Right kidney (tissue), 1 donor: Measurements from ENCODE around the gene GPR107.
A peak's percentile ranks its signal among the peaks of the same experiment; 100 is the strongest.

Source experiments
- DNase-seq: peaks from one replicate; pipeline ENCODE4 v3.0.0-alpha.2; 2016

GPR107 gene

DNA sequence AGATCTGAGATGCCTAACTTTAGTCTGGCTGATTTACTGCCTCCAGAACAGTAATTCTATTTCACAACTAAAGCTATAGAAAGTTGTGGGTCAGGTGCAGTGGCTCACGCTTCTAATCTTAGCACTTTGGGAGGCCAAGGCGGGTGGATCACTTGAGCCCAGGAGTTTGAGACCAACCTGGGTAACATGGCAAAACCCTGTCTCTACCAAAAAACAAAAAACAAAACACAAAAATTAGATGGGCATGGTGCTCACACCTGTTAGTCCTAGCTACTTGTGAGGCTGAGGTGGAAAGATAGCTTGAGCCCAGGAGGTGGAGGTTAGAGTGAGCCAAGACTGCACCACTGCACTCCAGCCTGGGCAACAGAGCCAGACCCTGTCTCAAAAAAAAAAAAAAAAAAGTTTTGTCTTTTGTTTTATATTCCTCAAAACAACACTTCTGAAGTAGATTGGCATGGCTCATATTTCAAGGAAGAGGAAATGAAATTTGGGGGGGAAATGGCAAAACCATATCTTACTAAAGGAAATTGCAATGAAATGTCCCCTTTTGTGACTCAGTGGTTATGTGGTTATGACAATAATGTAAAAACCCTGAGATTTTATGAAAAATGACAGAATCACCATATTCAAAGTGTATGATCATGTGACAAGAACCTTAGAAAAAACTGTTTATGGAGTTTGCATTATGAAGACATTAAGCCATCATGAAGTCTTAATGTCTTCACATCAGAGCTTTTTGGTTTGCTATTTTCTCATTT lies 26.9 kb upstream of the GPR107 start:
- DNase-seq = no peak

DNA sequence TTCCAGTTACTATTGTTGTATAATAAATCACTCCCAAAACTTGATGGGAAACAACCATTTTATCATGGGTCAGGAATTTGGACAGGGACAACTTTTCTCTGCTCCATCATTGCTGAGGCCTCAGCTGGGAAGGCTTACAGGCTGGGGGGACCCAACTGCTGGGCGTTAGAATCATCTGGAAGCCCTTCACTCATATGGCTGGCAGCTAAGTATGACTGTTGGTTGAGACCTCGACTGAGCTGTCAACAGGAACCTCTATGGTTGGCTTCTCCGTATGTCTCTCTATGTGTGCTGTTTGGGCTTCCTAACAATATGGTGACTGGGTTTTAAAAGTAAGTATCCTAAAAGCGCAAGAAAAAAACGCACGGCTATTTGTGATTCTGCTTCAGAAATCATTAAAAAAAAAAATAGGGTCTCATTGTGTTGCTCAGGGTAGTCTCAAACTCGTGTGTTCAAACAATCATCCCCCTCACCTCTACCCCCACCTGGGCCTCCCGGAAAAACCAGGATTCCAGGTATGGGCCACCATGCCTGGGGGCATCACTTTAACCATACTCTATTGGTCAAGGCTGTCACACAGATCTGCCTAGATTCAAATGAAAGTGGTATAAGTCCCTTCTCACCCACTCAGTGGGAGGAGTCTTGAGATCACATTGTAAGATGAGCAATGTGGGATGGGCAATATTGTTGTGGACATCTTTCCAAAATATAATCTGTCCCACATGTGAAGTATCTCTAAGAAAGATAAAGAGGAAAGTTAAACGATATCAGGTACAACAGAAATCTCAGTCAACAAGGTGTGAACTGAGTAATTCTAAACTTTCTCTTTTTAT lies 26.0 kb upstream of the GPR107 start:
- no peak for DNase-seq

DNA sequence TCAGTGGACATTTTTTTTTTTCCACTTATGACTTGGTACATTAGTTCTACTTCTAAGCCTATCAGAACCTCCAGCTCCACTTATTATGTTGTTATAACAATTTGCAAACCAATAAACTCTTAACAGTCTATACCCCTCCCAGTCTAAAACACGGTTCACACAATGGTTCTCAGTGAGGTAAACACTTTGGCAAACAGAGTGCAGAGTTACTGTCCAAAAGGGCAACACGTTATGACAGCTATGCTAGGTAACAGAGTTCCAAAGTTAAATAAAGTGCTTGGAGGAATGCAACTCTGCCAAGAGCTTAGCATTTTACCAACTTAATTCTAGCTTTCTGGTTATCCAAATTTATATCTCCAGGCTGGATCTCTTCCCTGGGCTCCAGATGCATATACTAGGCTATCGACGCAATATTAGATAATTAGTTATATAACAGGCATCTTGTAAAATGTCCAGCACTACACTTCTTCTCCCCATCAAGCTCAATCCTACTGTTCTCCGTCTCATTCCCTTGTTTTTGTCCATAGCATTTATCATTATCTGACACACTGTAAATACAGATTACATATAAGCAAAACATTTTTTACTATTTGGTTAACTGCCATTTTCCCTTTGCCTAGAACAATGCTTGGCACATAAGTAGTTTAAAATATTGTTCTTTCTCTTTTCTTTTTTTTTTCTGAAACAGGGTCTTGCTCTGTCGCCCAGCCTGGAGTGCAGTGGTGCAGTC lies 25.0 kb upstream of the GPR107 start:
- DNase-seq = no peak

DNA sequence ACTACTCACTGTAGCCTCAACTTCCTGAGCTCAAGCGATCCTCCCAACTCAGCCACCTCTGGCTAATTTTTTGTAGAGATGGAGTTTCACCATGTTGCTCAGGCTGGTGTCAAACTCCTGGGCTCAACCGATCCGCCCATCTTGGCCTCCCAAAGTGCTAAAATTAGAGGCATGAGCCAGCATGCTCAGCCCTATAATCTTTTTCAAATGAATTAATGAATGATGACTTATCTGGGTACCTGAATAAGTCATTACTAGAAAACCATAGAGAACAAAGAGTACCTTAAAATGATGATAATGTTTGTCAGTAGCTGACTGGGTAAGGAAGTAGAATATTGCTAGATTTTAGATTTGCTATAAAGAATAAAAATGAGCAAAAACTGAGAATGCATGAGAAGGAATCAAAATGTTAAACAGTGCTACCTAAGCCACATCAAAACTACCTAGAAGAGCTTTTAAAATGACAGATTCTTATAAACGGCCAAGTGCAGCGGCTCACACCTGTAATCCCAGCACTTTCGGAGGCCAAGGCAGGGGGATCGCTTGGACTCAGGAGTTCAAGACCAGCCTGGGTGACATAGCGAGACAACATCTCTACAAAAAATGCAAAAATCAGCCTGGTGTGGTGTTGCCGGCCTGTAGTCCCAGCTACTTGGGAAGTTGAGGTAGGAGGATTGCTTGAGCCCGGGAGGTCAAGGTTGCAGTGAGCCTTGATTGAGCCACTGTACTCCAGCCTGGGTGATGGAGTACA lies 24.3 kb upstream of the GPR107 start:
- no peak for DNase-seq

DNA sequence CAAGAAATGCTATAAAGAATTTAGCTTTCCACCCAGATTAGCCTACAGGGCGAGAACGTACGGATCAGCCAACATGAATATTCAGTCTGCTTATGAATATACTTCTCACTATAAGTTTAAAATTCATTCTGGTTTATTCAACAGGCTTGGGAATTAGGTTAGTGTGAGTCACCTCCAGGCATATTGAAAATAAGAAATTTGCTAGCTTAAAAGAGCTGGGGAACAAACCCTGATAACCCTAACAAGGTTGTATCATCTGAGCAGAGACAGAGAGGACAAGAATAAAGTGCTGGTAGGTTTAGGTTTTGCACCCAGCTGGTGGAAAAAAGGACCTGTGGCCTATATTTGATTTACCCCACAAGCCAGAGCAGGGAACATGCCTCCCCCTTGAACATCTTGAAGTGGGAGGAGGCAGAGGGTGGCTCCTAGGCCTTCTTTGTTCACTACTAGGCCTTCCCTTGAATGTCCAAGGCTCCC lies 23.0 kb upstream of the GPR107 start:
- no peak for DNase-seq

DNA sequence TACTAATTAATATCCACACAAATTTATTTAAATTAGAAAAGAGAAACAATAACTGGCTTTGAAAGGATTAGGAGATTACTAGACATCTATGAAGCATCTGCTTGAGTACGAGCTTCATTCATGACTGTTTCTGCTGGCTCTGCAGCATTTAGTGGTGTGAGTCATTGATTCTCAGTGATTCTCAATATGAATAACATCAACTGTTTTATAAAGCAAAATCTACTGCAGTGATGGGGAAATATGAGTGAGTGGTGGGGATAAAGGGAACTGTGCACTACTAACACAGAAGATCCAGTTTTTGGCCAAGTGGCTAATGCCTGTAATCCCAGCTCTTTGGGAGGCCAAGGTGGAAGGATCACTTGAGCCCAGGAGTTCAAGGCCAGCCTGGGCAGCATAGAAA lies 19.1 kb upstream of the GPR107 start:
- DNase-seq = no peak

DNA sequence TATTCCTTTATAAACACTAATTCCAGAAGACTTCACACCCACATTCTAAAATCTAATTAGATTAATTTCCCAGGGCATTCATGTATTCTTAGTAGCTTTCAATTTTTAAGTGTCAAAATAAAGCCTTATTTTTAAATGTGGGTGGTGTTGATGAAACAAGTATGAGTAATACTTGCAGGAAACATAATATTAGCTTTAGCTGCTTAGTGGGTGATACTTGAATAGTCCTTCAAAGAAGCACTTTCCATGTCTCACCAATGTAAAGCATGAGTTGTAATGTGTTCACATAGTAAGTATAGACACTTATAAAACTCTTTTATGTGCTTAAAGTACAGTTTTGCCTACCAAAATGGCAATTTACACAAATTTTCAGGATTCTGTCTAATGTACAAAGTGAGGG lies 17.6 kb upstream of the GPR107 start:
- DNase-seq = no peak

DNA sequence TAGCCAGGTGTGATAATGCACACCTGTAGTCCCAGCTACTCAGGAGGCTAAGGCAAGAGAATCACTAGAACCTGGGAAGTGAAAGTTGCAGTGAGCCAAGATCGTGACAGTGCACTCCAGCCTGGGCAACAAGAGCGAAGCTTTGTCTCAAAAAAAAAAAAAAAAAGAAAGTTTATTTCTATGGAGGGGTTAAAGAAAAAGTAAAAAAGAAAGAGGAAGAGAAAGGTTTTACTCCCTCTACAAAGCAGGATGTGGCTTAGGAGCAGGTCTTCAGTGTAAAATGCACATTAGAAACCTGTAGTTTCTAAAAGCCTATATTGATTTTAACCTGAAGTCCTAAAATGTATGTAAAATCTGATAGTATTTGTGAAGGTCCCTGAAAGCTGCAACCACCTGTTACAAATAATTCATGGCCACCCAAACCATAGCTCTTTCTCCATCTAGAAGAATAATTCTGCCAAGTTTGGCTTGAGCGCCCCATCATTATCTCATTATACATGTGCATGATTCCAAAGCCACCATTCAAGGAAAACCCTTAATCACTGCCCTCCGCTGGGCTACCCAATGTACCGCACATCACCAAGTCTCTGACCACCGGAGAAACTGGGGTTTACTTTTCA lies 14.1 kb upstream of the GPR107 start:
- no peak for DNase-seq

DNA sequence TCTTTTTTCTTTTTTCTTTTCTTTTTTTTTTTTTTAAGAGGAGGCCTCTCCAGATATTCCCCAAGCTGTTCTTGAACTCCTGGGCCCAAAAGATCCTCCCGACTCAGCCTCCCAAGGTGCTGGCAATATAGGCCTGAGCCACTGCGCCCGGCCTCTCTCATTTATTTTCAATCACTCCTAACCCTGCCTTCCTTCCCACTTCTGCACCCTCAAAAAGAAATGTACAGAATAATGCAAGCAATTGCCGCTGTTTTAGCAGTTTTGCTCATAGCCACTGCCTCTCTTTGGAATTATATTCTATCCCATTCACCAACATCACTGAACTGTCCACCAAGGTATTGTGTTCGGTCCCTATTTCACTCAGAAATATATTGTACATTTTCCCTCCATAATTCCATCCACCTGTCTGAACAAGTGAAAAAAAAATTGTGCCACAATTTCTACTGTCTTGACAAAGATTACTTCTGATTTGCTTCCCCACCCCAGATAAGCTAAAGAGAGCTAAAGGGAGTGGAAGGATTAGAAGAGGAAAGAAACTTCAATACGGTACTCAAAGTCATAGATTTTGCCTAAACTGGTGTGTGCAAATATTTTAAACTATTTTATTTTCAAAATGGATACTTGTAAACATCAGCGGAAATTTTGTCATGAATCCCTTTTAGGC lies 12.6 kb upstream of the GPR107 start:
- DNase-seq = no peak

DNA sequence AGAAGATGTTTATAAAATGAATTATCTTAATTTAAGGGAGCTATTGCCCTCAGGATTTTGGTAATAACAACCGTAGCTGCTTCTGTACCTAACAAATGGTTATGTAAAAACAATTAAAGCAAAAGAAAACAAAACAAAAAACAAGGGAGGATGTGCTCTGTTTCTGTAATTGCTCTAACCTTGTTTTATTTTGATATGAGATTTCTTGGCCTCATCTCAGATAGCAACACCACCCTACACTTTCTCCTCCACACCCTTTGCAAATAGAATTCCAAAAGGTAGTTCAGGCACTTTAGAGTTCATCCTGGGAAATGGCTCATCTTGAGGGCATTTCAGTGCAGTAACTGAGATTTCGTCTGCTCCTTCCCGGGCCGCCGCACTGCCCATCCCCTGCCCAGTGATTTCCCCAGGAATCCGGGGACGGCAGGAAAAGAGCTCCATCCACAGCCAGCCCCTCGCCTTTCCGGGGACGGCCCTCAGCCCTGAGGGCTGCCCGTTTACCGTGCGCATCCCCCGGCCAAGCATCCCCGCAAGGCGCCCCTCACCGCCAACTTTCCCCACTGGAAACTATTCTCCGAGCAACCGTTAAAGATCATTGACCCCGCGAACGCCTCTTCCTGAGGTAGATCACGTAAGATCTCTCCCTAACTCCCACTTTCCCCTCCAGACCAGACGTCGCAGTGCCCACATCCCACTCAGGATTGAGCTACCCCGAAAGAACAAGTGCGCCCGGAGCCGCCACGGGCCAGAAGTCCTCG lies 11.9 kb upstream of the GPR107 start:
- peak; percentile 71 for DNase-seq

DNA sequence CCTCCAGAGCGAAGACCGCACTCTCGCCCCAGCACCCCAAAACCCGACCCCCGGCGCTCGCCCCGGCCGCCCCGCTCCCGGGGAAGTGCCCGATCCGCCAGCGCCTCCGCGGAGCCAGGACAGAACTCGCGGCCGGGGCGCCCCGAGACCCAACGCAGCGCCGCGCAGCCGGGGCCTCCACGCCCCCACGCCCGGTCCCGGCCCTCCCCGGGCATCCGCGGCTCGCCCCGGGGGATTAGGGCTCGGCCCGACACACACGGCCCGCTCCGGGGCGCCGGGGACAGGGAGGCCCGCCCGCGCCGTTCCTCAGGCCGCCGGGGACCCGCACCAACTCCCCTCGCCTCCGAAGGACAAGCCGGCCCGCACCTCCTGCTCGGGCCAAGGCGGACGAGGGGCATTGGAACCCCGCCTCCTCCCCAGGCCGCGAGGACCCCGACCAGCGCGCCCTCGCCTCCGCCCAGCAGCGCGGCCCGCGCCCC lies 11.3 kb upstream of the GPR107 start:
- DNase-seq = no peak

DNA sequence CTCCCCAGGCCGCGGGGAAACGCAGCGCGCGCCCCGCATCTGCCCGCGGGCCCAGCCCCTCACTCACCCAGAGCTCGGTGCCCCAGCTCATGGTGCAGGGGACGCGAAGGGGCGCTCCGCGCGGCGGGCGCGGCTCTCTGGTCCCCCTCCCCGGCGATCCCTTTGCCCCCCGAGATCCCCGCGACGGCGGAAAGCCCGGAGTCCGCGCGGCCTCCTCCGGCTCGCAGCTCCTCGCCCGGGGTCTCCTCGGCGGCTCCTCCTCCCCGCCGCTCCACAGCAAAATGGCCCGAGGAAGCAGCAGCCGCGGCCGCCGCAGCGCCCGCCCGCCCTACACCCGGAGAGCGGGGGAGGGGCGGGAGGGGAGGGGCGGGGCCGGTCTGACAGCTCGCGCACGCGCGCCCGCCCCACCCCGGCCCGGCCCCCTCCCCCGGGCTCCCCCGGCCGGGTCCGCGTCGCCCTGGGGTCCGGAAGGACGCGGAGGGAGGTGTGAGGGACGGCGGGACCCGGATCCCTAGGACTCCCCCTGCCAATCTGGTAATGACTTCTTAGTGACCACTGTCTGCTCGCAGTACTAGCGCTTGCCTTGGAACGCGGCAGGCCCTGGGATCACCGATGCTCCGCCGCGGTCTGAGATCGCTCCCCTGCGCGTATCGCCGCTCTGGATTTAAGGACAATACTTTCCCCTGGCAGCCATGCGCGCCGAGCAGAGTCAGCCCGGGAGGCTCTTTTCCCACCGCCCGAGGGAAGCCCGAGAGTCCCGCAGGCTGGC lies 10.6 kb upstream of the GPR107 start, which contains the start of gene FNBP1:
Gene FNBP1 (minus strand): TSS at position 305 of the 769 bp plus-strand sequence. CDS start 214 bp downstream, at position 91.
- peak; percentile 91 for DNase-seq

DNA sequence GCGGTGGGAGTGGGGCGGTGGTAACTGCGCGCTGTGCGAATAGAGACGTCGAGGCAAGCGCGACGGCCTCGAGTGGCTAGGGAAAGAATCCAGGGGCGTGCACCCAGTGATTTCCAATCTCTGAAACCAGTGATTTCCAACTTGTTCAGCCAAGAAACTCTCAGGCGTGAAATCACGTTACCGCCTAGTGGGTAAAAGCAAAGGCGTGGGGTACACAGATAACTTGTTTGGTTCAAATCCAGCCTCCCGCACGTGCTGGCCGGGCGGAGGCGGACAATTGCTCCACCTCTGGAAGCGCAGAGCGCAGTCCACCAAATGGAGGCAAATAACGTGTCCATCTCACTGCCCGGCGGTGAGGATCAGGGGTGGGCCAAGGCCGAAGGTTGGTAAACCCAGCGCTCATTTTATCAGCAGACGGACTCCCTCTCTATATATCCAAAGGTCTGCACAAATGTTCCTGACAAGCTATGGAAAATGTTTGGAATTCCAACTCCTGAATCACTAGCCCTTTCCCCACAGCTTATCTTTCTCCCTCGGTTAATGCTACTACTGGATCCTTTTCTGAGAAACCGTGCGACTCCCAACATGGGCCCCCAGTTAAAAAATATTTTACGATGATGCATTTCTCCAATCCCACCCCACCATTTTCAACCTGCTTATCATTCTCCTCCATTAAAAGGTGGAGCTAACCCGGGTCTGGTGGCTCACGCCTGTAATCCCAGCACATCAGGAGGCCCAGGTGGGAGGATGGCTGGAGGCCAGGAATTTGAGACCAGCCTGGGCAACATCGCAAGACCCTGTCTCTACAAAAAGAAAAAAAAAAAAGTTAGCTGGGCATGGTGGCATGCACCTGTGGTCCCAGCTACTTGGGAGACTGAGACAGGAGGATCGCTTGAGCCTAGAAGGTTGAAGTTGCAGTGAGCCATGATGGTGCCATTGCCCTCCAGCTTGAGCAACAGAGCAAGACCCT lies 9.8 kb upstream of the GPR107 start:
- DNase-seq = no peak

DNA sequence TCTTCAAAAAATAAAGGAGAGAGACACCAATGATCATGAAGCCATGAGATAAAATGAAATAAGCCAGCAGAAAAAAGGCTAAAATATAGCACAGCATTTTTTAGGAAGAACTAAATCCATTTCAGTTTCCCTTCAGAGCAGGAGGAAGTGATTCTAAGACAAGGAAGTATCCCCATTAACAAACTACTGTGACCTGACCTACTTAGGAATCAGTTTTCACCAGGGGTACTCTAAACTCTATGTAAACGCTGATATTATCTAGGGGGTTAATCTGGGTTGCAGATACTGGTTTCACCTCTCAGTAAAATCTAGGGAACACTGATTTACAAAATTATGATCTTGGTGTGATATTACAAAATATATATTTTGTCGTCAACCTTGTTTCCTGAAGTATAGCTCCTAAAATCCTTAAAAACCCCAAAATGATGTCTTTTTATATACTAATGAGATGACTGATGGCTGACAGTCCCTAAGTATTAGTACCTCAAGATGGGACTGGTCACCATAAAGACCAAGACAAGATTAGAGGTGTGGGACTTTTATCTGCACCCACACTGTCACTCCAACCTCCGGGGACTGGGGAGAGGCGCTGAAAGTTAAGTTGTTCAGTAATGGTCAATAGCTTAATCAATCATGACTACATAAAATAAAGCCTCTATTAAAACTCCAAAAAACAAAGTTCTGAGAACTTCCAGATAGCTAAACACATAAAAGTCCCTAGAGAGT lies 7.8 kb upstream of the GPR107 start:
- DNase-seq = no peak

DNA sequence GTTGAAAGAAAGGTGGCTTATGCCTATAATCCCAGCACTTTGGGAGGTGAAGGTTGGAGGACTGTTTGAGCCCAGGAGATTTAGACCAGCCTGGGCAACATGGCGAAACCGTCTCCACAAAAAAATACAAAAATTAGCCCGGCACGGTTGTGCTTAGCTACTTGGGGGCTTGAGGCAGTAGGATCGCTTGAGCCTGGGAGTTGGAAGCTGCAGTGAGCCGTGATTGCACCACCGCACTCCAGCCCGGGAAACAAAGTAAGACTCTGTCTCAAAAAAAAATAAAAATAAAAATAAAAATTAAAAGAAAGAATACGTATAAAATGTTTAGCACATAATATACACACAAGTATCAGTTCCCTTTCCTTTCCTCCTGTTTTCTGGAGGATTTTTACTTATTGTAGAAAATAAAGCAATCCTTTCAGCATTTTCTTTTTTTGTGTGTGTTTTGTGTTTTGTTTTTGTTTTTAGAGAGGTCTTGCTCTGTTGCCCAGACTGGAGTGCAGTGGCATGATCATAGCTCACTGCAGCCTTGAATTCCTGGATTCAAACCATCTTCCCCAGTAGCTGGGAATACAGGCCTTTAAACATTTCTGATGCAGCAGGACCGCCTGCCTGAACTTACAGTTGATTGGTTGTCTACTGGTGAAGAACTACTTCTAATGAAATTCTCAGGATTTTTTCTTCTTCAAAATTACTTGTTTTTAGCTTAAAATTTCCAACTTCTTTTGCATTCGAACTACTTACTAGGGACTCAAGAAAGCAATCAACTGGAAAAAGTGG lies 4.1 kb upstream of the GPR107 start:
- DNase-seq = no peak

DNA sequence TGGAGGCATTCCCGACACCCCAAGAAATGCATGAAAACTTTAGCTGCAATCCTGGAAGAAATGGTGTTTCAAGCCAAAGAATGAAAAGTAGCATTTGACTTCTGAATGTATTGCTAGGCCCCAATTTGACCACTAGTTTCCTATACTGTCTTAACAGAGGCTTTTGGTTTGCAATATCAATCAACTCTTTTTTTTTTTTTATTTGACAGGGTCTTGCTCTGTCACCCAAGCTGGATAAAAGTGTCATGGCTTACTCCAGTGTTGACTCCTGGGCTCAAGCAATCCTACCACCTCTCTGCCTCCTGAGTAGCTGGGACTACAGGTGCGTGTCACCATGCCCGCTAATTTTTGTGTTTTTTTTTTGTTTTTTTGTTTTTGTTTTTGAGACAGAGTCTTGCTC lies 3.2 kb upstream of the GPR107 start:
- DNase-seq = no peak

DNA sequence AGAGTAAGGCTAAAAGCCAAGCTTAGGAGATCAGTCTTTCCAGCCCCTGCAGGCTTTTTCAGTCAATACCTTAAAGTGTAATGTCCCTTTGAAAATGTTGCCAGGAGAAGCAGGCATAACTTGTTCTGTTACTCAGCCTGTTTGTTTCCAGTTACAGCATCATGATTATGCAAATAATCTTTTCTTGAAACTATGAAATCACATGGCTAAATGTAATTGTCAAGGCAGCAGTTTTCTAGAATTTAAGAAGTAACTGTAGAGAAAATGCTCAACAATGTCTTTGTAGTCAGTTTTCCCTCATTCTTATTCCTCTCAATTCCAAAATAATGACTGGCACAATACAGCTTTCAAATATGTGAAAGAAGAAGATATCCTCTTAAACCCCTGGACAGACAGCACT lies 1.9 kb upstream of the GPR107 start:
- no peak for DNase-seq
